ENCODE measurements around the gene SLC18A3. TPM values are rescaled to one million over a fixed set of nuclear protein-coding genes. Genes with fewer than 3 reads are reported as not detected.

SLC18A3 gene
- total RNA-seq, 1 experiment from 2014 or later = not detected

DNA sequence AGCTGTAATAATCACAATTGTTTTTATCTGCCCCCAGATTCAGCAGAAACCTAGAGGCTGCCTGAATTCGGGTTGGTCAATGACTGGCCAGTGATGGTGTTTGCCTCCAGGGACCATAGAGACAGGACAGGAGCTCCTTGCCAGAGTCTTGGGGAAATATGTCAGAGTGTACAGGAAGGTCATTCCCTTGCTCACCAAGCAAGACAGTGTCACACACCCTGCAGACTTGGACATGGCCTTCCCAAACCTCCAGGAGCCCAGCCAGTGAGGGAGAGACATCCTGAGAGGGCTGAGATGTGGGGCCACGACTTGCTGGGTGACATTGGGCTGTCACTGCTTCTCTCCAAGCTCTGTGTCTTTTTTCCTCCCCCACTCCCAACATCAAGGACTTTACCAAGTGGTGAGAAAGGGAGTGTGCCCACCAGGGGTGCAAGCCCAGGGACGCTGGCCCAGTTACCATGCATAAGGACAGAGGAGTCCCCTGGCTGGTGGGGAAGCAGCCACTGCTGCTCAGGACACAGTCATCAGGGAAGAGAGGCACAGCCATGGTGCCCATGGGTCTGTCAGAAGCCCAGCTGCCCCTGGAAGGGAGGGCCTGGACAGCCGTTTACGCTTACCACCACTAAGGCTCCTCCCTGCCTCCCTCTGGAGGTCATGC, 44.1 kb downstream of the SLC18A3 start:
- no peak for DNase-seq
- H3K4me3 ChIP-seq = no peak overlapping the region
- no peaks in the 10 kb centered on the region for H3K9me3 ChIP-seq (replicated peaks)
- no peak overlapping the region for H3K27ac ChIP-seq
- no peaks in the 10 kb centered on the region for H3K4me1 ChIP-seq
- H3K36me3 ChIP-seq = no peaks in the 10 kb centered on the region
- no peaks in the 10 kb centered on the region for H3K27me3 ChIP-seq

DNA sequence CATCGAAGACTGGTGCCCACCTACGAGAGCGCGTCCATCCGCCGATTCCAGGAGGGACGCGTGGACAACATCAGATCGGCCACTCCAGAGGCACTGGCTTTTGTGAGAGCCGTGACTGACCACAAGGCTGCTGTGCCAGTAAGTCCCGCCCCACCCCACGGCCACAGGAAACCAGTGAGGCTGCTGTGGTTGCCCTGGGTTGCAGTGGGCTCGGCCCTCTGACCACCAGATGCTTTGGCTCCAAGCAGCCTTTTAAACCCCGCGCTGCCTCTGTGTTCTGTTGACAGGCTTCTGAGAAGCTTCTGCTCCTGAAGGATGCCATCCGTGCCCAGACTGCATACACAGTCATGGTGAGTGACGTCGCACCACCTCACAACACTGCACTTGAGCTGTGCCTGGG, 45.0 kb downstream of the SLC18A3 start:
- Histone ChIP-seq H3K4me3 (no peak overlapping the region), H3K27ac (no peak overlapping the region), H3K4me1 (no peaks in the 10 kb centered on the region), H3K9me3 (replicated peaks) (no peaks in the 10 kb centered on the region), H3K27me3 (no peaks in the 10 kb centered on the region), H3K36me3 (no peaks in the 10 kb centered on the region)
- no peak for DNase-seq

DNA sequence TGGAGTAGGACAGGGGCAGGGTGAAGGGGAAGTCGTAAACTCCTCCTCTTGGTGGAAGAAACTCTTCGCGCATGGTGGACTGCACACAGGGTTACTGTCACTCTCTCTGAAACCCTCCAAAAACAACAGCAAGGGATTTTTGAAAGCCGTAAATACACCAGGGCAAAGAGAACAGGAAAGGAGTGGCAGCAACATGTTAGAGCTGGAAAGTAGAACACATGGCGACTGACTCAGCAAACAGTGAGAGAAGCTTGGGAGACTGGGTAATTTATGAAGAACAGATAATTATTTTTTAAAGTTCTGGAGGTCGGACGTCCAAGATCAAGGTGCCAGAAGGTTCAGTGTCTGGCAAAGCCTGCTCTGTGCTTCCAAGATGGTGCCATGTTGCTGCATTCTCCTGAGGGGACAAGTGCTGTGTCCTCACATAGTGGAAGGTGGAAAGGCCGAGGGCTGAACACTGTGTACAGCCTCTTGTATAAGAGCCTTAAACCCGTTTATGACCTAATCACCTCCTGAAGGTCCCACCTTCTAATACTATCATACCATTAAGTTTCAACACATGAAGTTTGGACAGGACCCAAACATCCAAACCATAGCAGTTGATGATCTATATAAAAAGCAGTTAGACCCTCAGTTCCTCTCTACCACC, 46.9 kb downstream of the SLC18A3 start:
- no peaks in the 10 kb centered on the region for H3K4me1 ChIP-seq
- H3K27ac ChIP-seq = no peak overlapping the region
- H3K4me3 ChIP-seq = no peak overlapping the region
- H3K36me3 ChIP-seq = no peaks in the 10 kb centered on the region
- no peaks in the 10 kb centered on the region for H3K9me3 ChIP-seq (replicated peaks)
- no peak for DNase-seq
- no peaks in the 10 kb centered on the region for H3K27me3 ChIP-seq

DNA sequence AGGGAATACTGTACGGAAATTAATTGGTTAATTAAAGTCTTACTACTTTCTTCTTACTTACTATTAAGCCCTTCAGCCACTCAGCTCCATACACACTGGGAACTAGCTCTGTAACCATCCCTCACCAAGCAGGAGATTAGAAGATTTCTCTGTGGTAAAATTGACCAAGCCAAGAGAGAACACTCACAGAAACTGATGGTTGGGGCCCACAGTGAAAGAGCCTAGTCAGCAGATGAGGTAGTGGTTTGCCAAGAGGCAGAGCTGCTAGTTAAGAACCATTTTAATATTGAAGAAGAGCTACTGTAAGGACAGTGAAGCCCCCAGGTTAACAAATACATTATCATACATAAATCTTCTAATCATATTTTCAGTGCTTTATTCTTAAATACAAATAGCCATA, 47.5 kb downstream of the SLC18A3 start:
- H3K4me3 ChIP-seq = no peak overlapping the region
- no peaks in the 10 kb centered on the region for H3K27me3 ChIP-seq
- no peaks in the 10 kb centered on the region for H3K9me3 ChIP-seq (replicated peaks)
- DNase-seq = no peak
- H3K4me1 ChIP-seq = no peaks in the 10 kb centered on the region
- no peak overlapping the region for H3K27ac ChIP-seq
- no peaks in the 10 kb centered on the region for H3K36me3 ChIP-seq

DNA sequence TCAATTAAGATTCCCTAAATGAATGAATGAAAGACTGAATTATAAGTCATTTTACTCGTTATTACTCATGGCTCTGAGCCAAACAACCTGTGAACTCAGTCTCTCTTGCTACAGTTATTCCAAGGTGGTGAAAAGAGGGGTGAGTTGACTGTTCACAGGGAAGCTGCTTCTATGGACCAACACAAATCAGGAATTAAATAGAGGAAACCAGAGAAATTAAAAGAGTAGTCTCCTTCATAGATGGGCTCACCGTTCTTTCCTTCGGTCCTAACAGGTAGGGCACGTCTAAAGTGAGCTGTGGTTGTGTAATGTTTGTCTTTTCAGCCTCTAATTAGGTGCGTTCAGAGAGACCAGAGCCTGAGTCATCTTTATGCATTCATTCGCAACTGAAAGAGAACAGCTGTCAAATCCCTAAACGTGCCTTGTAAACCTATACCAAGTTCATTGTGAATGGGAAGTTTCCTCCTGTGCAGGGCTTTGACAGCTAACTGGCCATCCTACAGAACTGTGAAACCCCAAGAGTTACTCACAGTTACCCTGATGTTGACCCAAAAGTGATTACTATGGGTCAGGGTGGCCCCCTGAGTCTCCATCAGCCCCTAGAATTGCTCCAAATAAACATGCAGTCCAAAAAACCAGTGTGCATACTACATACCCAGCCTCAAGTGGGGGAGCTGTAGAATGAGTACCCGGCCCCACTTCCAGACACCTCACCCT, 51.2 kb downstream of the SLC18A3 start:
- DNase-seq = peak in 1 of 2 experiments; percentile 5

More for the DNA sequence above, 51.2 kb downstream of the SLC18A3 start:
- no peaks in the 10 kb centered on the region for H3K27me3 ChIP-seq
- H3K36me3 ChIP-seq = no peaks in the 10 kb centered on the region
- H3K4me3 ChIP-seq = no peak overlapping the region
- no peaks in the 10 kb centered on the region for H3K9me3 ChIP-seq (replicated peaks)
- H3K27ac ChIP-seq = no peak overlapping the region
- H3K4me1 ChIP-seq = no peaks in the 10 kb centered on the region

Other genes starting within 250 kb of the SLC18A3 start
- 15.0 and 17.8 TPM in 2 replicates for gene DRGX, start 214.2 kb upstream of the SLC18A3 start, total RNA-seq (2014; rRNA removed; shearing (Covaris generic))
- 5.7 and 7.1 TPM in 2 replicates for gene ERCC6, start 71.2 kb upstream of the SLC18A3 start, total RNA-seq (2014; rRNA removed; shearing (Covaris generic))
- not detected in 2 replicates for gene CHAT, start 3.7 kb downstream of the SLC18A3 start, total RNA-seq (2014; rRNA removed; shearing (Covaris generic))
- gene C10orf53, start 69.3 kb downstream of the SLC18A3 start, total RNA-seq (2014; rRNA removed; shearing (Covaris generic)) = not detected in 2 replicates
- 2.4 and 2.8 TPM in 2 replicates for gene OGDHL, start 152.0 kb downstream of the SLC18A3 start, total RNA-seq (2014; rRNA removed; shearing (Covaris generic))

Data from SJCRH30 (cell line).